ENCODE data around the gene NID1. TPM values are rescaled to one million over a fixed set of nuclear protein-coding genes. Genes with fewer than 3 reads are reported as not detected.
A peak's percentile ranks its signal among the peaks of the same experiment; 100 is the strongest.

NID1 gene
- total RNA-seq, 1 experiment from 2014 or later: 48.5 TPM

GRCh38 chr1:236002572-236002971 is 62.3 kb downstream of the NID1 start:
- Mint-ChIP-seq H3K27ac (ENCODE audit: unreplicated experiment) (peak overlapping the region; percentile 85), H3K27me3 (ENCODE audit: insufficient read depth, unreplicated experiment) (no peaks in the 10 kb centered on the region), H3K9me3 (ENCODE audit: unreplicated experiment) (no peaks in the 10 kb centered on the region), H3K4me3 (ENCODE audit: unreplicated experiment) (no peak overlapping the region), H3K36me3 (ENCODE audit: insufficient read depth, unreplicated experiment) (no peaks in the 10 kb centered on the region), H3K4me1 (ENCODE audit: low read depth, unreplicated experiment) (peaks cover 18% of the 10 kb centered on the region)
- peaks cover 18% of the 10 kb centered on the region for H3K4me1 ChIP-seq
- peaks cover 2% of the 10 kb centered on the region; the same call in 1 of the 2 replicates for H3K36me3 ChIP-seq (ENCODE audit: control insufficient read depth, insufficient read depth, low read length)
- no TSS peak for BruUV-seq (replicated peaks)
- intact Hi-C loops (cut with micrococcal nuclease; ENCODE audit: unreplicated experiment): loop anchor here (5.0 kb wide), 1 partner anchor 80 kb away; no protein-coding TSS in a partner anchor
- H3K9me3 ChIP-seq: no peaks in the 10 kb centered on the region
- TF ChIP-seq CTCF (IDR thresholded peaks at IDR 0.05; ENCODE audit: insufficient read depth in 1 of 2, low read depth in 1 of 2, low read length in 1 of 2, severe bottlenecking in 1 of 2, unreplicated experiment in 1 of 2): no peak
- ChIA-PET POLR2A (no interaction called here), CTCF (no interaction called here)
- no peak for DNase-seq
- H3K4me3 ChIP-seq (ENCODE audit: low read depth, low read length): no peak overlapping the region
- H3K27me3 ChIP-seq (replicated peaks; ENCODE audit: control insufficient read depth, insufficient read depth, low read length): no peaks in the 10 kb centered on the region

GRCh38 chr1:236002025-236002390 is 62.9 kb downstream of the NID1 start:
- Mint-ChIP-seq H3K27me3 (ENCODE audit: insufficient read depth, unreplicated experiment) (no peaks in the 10 kb centered on the region), H3K4me1 (ENCODE audit: low read depth, unreplicated experiment) (peaks cover 18% of the 10 kb centered on the region), H3K9me3 (ENCODE audit: unreplicated experiment) (no peaks in the 10 kb centered on the region), H3K27ac (ENCODE audit: unreplicated experiment) (peak overlapping the region; percentile 85), H3K4me3 (ENCODE audit: unreplicated experiment) (no peak overlapping the region), H3K36me3 (ENCODE audit: insufficient read depth, unreplicated experiment) (no peaks in the 10 kb centered on the region)
- intact Hi-C loops (cut with micrococcal nuclease; ENCODE audit: unreplicated experiment): loop anchor here (5.0 kb wide), 1 partner anchor 80 kb away; no protein-coding TSS in a partner anchor
- Histone ChIP-seq H3K4me3 (ENCODE audit: low read depth, low read length) (no peak overlapping the region), H3K36me3 (ENCODE audit: control insufficient read depth, insufficient read depth, low read length) (peaks cover 2% of the 10 kb centered on the region; the same call in 1 of the 2 replicates), H3K27me3 (replicated peaks; ENCODE audit: control insufficient read depth, insufficient read depth, low read length) (no peaks in the 10 kb centered on the region), H3K4me1 (peaks cover 18% of the 10 kb centered on the region), H3K9me3 (no peaks in the 10 kb centered on the region)
- DNase-seq: no peak
- ChIA-PET POLR2A (no interaction called here), CTCF (interaction anchor here (0.8 to 1.0 kb wide), 2 partner anchors 30 to 41 kb away, joined by 3 read pairs; no protein-coding TSS in a partner anchor)
- BruUV-seq (replicated peaks): no TSS peak
- TF ChIP-seq CTCF (IDR thresholded peaks at IDR 0.05; ENCODE audit: insufficient read depth in 1 of 2, low read depth in 1 of 2, low read length in 1 of 2, severe bottlenecking in 1 of 2, unreplicated experiment in 1 of 2): no peak

- Histone ChIP-seq H3K4me3 (ENCODE audit: low read depth, low read length) (no peak overlapping the region), H3K4me1 (peaks cover 18% of the 10 kb centered on the region), H3K36me3 (ENCODE audit: control insufficient read depth, insufficient read depth, low read length) (peaks cover 2% of the 10 kb centered on the region; the same call in 1 of the 2 replicates), H3K9me3 (no peaks in the 10 kb centered on the region), H3K27me3 (replicated peaks; ENCODE audit: control insufficient read depth, insufficient read depth, low read length) (no peaks in the 10 kb centered on the region)
- DNase-seq: no peak
- no peak overlapping the region for H3K27ac Mint-ChIP-seq (ENCODE audit: unreplicated experiment)
- no peaks in the 10 kb centered on the region for H3K9me3 Mint-ChIP-seq (ENCODE audit: unreplicated experiment)
- H3K4me3 Mint-ChIP-seq (ENCODE audit: unreplicated experiment): no peak overlapping the region
- BruUV-seq (replicated peaks): no TSS peak
- TF ChIP-seq CTCF (IDR thresholded peaks at IDR 0.05; ENCODE audit: insufficient read depth in 1 of 2, low read depth in 1 of 2, low read length in 1 of 2, severe bottlenecking in 1 of 2, unreplicated experiment in 1 of 2): no peak
- intact Hi-C loops (cut with micrococcal nuclease; ENCODE audit: unreplicated experiment): loop anchor here (5.0 kb wide), 1 partner anchor 82 kb away; no protein-coding TSS in a partner anchor
- POLR2A ChIA-PET: no interaction called here
- peaks cover 18% of the 10 kb centered on the region for H3K4me1 Mint-ChIP-seq (ENCODE audit: low read depth, unreplicated experiment)
- no peaks in the 10 kb centered on the region for H3K27me3 Mint-ChIP-seq (ENCODE audit: insufficient read depth, unreplicated experiment)
- CTCF ChIA-PET: no interaction called here
- H3K36me3 Mint-ChIP-seq (ENCODE audit: insufficient read depth, unreplicated experiment): no peaks in the 10 kb centered on the region
Measured at GRCh38 chr1:236000781-236001180, 64.1 kb downstream of the NID1 start.

Measured in Caco-2 (cell line).